Panc1 (cell line): ENCODE measurements around the gene PDLIM7.

Source experiments
- CTCF ChIP-seq: fragments of 450-650 bp; IDR thresholded peaks from 2 replicates; pipeline ENCODE4 v1.5.1; 2017; ENCODE audit warnings: mild to moderate bottlenecking
- POLR2AphosphoS5 ChIP-seq: IDR thresholded peaks from 2 replicates; pipeline ENCODE4 v1.6.1; 2012; ENCODE audit warnings: mild to moderate bottlenecking, low read depth, low read length, moderate library complexity

GRCh38 chr5:177489119-177489716 lies 8.2 kb downstream of the PDLIM7 start:
- TF ChIP-seq CTCF (no peak; the same call in 1 of the 2 replicates), POLR2AphosphoS5 (no peak)
